Muscle of arm (tissue), 12 donors: Measurements from ENCODE around the gene CYP2U1. TPM values are rescaled to one million over a fixed set of nuclear protein-coding genes. Genes with fewer than 3 reads are reported as not detected.
A peak's percentile ranks its signal among the peaks of the same experiment; 100 is the strongest.

Source experiments
- DNase-seq: peaks from one replicate; pipeline ENCODE4 v3.0.0-alpha.2; 2013
- polyA plus RNA-seq, 12 donors: library from polyadenylated mRNA; unstranded; fragments of 120-200 nt; gene quantifications; one replicate each; pipeline ENCODE4 v1.2.1, GENCODE V29; 2013; ENCODE audit not compliant: insufficient read length in 12 of 12

The CYP2U1 gene
- polyA plus RNA-seq, 12 donors, result 4.8 to 7.1 (median 5.3) TPM; not detected in 1

DNA sequence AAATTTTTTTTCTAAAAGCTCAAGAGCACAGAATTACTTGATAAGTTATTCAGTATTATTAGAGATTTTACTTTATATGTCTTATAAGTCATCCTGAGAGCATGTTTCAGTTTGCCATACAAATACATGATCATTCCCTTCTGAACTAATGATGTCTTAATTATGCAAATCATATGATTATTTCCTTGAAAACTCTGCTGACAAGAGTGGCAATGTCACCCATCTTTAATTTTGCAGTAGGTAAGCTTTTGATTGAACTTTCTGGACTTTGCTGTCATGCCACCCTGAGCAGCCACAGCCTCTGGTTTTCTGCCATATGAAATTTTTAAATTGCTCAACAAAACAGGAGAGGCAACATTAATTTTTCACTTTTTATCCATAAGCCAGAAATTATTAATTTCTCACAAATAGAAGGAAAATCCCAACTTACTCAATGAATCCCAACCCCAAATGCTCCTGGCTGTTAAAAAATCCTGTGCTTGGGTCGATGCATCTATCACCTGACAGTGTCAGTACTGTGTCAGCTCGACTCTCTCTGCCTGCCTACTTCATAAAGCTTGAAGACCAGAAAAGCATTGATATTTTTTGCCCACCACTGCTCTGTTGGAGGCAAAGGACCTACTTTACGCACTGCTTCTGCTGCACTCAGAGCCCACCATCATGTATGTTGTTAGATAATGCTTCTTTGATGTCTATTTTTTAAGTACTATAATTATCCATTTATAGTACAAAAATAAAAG lies 46.8 kb downstream of the CYP2U1 start:
- DNase-seq, result no peak

DNA sequence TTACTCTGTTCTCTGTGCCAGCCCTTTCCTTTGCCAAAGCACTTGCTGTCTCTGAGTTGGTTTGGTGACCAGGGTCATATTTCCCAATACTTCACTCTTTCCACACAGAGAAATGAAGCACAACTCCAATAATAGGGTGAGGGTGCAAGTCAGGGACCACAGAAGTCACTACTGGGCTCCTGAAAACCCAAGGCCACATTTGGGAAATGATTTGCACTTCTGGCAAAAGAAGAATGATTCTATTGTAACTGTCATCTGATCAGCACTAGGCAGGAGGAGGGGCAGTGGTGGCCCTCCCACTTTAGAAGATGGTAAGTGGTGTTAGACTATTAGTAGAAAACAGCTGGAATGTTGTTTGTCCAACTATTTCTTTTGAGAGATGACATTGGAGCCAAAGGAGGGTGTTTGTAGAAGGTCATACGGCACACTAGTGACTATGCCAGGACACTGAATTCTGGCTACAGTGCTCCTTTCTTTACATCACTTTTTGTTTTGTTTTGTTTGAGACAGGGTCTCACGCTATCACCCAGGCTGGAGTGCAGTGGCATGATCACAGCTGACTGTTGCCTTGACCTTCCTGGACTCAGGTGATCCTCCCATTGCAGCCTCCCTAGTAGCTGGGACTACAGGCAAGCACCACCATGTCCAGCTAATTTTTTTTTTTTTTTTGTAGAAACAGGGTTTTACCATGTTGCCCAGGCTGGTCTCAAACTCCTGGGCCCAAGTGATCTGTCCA lies 47.5 kb downstream of the CYP2U1 start:
- DNase-seq, result no peak

DNA sequence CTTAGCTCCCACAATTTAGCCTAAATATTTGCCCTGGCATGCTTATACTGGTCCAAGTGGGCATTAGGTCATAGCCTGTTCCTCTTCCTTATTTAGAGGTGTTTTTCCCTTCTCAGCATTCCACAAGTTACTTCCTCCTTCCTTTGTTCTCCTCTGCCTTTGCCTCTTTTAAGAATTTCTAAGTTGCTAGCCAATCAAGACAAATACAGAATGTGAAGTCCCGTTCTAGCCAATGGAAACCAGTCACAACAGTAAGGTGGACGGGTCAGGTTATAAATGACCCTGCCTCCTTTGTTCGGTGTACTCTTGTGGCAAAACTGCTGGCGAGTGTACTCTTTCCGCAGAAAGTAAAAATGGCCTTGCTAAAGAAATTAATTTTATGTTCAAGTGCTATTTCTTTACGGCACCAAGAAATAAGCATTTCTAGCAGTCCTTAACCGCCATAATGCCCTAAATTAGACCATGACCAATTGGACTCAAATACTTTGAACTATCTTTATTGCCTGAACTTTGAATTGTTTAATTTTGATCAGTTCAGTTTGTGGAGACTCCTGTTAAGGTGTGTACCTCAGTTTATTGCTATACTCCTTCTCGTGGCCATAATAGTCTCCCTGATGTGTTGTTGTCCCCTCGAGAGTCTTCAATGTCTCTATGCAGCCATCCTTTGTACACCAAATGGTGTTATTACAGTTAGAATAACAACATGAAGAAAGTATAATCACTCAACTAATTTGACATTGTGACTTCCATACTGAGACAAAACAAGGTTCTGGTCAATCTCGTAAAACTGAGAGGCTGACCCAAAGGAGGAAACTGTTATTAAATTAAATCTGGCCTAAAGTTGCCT lies 56.8 kb downstream of the CYP2U1 start:
- DNase-seq, result no peak

DNA sequence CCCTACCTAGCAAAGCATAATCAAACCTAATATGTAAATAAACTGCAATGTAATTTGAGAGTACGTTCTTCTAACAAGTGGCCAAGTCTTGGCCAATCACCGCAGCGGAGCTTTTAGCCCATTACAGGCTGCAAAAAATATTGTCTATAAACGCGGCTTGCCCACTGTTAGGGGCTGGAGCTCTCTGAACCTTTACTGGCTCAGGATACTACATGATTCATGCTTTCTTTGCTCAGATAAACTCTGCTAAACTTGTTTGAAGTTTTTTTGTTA lies 57.4 kb downstream of the CYP2U1 start:
- DNase-seq, result no peak

DNA sequence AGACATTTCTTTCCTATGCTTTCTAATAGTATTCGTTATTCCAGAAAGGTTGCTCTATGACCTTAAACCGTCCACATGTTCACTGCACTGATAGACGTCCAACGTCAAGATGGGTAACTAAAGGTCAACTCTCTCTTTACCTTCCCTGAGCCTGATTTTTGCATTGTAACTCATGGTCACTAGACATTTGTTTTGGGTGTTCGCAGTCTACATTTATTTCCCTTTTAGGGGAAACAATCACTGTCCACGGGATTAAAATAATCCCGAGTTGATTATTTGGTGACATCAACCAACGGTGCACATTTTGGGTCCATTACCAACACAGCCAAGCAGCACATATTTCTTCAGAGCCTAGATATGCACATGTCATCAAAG lies 57.8 kb downstream of the CYP2U1 start:
- no peak for DNase-seq

DNA sequence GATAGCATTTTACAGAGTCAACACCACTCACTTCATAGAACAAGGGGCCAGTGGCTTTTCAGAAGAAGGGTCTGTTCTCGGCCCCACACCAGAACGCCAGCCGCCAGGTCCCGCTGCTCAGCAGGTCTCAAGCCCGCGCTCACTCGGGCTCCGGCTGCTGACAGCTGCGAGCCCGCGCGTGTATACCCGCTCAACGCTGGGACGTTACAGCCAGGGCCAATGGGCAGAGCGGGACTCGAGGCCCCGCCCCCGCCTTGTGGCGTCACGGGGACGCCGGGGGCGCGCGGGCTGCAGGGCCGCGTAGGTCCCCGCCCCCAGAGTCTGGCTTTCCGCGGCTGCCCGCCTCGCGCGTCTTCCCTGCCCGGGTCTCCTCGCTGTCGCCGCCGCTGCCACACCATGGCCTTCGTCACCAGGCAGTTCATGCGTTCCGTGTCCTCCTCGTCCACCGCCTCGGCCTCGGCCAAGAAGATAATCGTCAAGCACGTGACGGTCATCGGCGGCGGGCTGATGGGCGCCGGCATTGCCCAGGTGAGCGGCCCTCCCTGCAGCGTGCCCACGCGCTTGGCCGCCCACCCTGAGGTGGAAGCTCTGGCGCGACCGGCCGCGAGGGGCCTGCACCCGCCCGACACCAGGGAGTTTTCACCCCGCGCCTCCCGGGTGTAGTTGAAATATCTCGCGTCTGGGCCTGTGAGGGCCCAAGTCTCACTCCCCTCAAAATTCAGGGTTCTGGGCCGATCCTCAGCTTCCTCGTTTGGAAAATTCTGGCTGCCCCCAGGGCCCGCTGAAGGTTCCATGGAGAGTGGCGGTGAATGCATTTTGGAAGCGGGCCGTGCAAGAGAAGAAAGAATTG lies 58.4 kb downstream of the CYP2U1 start, which contains the start of gene HADH:
HADH (plus strand) TSS at position 353 of the 850 bp plus-strand sequence; CDS start at position 397, 44 bp downstream.
- DNase-seq, result peak; percentile 95

DNA sequence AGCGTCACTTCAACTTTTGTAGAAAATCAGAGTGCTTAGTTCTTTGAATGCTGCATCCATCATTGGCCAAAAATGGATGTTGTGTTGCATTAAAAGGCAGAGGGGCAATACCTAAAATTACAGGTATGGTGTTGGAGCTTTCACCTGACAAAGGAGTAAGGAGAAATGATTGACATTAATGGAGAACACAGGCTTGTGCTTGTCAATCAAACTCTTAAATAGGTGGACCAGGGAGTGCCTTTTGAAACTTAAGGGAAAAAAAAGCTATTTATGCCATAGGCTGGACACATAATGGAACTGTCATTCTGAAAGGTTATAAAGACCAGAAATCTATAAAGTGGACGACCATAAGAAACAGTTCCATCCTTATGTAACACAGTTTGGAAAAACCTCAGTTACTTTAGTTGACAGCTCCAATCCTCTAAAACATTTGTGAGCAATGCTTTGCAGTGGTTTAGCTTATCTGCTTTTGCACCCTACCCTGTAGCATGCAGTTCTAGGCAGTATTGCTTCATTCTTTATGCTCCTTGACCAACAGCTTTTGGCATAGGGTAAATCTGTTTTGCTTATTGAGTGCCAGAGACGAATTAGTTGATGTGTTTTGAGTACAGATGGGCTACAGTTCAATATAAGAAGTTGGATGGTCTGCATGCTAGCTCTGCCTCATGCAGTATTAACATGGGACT lies 60.7 kb downstream of the CYP2U1 start:
- no peak for DNase-seq

DNA sequence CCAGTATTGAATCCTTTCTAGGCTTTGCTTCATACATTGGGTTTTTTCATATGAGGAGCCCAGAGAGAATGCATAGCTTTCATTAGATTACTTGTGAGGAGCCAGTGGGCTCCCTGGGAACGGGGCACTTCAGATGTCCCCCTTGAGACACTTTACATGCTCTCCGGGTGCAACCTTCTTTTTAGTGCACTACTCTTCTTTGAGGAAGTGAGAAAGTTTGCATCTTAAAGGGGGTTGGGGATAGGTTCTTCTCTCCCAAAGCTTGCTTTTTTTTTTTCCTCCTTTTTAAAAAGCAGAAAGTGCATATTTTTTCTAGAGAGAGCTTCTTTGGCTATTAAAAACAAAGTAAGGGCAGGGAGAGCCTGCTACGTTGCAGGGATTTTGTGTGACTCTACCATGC lies 62.6 kb downstream of the CYP2U1 start:
- no peak for DNase-seq

DNA sequence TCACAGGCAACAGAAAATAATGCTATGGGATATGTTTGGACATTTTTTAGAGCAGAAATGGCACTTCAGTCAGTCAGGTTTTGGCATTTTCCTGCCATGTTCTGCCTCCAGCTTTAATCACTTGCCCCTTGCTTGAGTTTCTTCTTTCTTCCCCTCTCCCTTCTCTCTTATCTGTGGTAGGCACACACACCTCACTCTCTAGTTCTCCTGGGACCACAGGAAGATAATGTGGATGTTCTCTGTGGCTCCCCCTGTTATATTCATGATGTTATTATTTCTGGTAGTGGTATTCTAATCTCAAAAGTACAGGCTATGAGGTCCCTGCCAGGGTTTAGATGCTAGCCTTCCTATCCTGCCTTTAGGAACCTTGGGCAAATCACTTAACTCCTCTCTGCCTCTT lies 63.5 kb downstream of the CYP2U1 start:
- no peak for DNase-seq

DNA sequence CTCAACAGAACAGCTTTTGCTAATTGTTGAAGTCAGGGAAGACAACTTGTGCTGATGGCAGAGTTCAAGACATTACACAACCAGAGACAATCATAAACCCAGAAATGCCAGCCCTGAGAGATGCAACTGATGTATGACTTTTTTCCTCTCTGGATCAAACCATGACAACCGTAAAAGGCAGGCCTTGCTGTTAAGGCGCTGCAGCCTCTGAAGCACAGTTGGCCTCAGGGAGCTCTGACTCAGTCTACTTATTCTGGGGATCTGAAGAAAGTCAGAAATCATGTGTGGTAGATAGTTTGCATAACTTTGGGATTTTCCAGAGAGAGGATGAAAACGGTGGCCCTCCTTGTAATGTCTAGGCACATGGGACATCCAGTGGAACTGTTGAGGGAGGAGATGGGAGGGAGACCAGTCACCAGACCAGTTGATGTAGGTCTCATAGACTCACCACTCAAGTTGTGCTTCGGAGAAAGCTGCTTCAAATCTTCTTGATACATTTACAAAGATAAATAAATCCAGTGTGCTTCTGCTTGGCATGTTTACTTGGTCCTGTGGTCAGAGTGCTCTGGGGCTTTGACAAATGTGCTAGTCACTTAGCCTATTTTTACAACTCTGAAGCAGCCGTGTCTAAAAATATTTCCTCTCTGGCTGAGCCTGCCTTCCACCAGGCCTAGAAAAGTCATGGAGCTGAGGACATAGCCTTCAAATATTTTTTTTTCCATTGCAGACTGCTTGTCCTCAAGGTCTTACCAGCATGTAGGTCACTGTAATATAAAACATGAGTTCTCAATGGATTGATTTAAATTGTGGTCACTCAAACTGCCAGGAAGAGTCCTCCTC lies 65.8 kb downstream of the CYP2U1 start:
- DNase-seq, result peak; percentile 13

DNA sequence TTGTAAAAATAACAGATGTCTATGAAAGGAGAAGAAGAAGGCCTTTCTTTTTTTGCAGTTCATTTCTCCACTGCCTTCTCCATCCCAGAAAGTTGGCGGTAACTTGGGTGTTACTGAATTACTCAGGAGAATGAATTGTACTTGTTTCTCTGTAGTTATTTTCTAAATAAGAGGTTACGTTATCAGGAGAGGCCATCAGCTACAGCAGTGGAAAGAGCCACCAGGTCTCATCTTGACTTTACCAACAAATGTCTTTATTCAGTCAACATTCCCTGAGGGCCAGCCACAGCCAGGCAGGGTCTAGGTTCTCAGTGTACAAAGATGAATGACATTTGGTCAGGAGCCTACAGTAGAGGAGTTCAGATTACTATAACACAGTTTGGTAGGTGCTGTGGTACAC lies 66.4 kb downstream of the CYP2U1 start:
- DNase-seq, result no peak

DNA sequence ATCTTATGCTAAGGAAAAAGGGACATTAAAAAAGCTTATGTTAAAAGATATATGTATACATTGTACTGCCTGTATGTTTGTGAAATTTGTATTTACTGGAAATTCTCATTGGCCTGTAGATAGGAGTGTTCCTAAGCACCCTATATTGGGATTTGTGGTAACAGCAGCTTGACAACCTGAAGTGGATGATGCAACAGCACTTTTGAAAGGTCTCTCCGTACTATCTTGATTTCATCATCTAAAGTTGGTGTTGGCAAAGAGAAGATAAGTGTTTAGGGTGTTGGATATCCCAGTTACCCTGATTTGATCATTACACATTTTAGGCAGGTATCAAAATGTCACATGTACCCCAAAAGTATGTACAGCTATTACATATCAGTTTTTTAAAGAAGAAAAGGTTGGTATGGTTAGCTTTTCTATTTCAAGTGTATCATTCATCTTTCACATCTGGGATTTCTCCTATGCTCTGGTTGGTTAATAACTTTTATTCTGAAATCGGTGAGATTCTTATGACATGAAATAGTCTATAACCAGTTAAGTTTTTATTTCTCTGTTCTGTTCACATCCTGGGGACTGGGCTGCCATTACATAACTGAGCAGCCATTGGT lies 68.7 kb downstream of the CYP2U1 start:
- no peak for DNase-seq

DNA sequence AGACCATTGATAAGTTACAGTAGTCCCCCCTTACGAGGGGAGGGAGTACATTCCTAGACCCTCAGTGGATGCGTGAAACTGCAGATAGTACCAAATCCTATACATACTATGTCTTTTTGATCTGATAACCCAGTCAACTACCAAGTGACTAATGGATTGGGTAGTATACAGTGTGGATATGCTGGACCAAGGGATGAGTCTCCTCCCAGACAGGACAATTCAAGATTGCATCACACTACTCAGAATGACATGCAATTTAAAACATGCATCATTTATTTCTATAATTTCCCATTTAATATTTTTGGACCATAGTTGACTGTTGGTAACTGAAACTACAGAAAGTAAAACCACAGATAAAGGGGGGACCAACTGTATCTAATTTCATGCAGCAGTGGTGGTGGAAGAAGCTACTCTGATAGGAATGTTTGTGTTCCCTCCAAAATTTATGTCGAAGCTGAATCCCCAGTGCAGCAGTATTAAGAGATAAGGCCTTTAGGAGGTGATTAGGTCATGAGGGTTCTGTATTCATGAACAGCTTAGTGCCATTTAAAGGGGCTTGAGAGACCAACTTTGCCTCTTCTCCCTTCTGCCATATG lies 70.3 kb downstream of the CYP2U1 start:
- DNase-seq, result no peak

Other genes starting within 250 kb of the CYP2U1 start
- gene PAPSS1, start 211.3 kb upstream of the CYP2U1 start, polyA plus RNA-seq, result 10 to 100 TPM in 11 of 12 donors, not detected in 1; 30.6 to 68.5 (median 56.3) TPM
- 10 to 100 TPM in 8 of 12 donors, 1 to 10 TPM in 3, not detected in 1; 8.7 to 12.1 (median 10.5) TPM for gene SGMS2, start 106.6 kb upstream of the CYP2U1 start, polyA plus RNA-seq
- gene HADH, start 58.3 kb downstream of the CYP2U1 start, polyA plus RNA-seq, result 100 to 1,000 TPM in 7 of 12 donors, 10 to 100 TPM in 4, not detected in 1; 62.4 to 120 (median 101) TPM
- 100 to 1,000 TPM in 1 of 12 donors, 10 to 100 TPM in 5, 1 to 10 TPM in 5, not detected in 1; 6.4 to 283 (median 10.9) TPM for gene LEF1, start 237.4 kb downstream of the CYP2U1 start, polyA plus RNA-seq